C4-2B (cell line): ENCODE measurements around the gene ZNF345.

Experiments used
- CTCF ChIP-seq: fragments of 450-650 bp; conservative IDR thresholded peaks from 2 replicates; pipeline ENCODE4 v1.5.1; 2017; ENCODE audit warnings: mild to moderate bottlenecking
- ZFX ChIP-seq: fragments of 450-650 bp; IDR thresholded peaks from 2 replicates; pipeline ENCODE4 v1.6.1; 2017

DNA sequence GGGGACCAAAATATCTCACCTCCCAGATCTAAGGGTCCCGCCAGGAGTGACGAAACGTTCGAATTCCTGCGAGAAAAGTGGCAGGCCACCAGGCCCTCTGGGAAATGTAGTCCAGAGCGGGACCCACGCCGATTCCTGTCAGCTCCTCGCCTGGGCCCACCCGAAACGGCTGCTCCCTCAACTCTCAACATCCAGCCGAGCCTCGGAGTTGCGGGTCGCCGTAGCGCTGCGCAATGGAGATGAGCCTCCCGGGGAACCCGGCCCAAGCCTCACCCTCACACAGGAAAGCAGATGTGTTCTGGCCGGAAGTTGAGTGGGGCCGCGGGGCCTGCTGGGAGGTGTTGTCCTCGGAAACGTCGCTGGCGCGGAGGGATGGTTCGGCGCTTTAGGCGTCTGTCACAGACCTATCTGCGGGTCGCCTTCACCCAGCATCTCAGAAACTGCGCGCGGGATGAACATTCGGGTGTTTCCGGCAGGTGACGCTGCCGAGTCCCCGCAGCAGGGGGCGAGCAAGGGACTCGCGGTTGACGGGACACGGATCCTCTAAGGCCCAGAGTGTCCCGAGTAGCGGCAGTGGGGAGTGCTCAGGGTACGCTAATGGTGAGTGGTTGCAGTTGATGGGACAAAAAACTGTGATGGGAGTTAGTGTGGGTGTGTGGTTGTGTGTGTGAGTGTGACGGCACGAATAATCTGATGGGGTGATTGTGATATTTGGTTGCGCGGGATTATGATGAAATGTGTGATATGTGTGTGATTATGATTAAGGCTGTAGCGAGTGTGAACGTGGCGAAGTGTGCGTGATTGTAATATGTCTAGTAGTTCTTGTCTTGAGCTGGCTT lies 65.5 kb downstream of the ZNF345 start, which contains the start of the genes ZNF568 and ZNF829:
- TF ChIP-seq CTCF = peak; percentile 79
- TF ChIP-seq ZFX = peak; percentile 68
